Measurements from ENCODE around the gene MCM3AP.

MCM3AP gene

GRCh38 chr21:46214478-46215340, 70.7 kb downstream of the MCM3AP start:
- H3K36me3 ChIP-seq (ENCODE audit: insufficient read depth, insufficient read length, low read length), result peaks cover 88% of the 10 kb centered on the region

GRCh38 chr21:46213620-46214286, 71.7 kb downstream of the MCM3AP start:
- TF ChIP-seq YY1 (IDR thresholded peaks at IDR 0.05; ENCODE audit: insufficient read depth, insufficient read length) (no peak), ZNF274 (IDR thresholded peaks at IDR 0.05; ENCODE audit: low read depth, low read length) (no peak), SUZ12 (IDR thresholded peaks at IDR 0.05; ENCODE audit: extremely low read depth, insufficient read depth, insufficient read length) (no peak)

More at GRCh38 chr21:46214478-46215340, 70.7 kb downstream of the MCM3AP start:
- TF ChIP-seq SUZ12 (IDR thresholded peaks at IDR 0.05; ENCODE audit: extremely low read depth, insufficient read depth, insufficient read length) (no peak), ZNF274 (IDR thresholded peaks at IDR 0.05; ENCODE audit: low read depth, low read length) (no peak), YY1 (IDR thresholded peaks at IDR 0.05; ENCODE audit: insufficient read depth, insufficient read length) (no peak)
- H3K27me3 ChIP-seq (ENCODE audit: insufficient read depth, insufficient read length), result no peaks in the 10 kb centered on the region
- no peak for DNase-seq (ENCODE audit: low read depth, low spot score)
- no peak overlapping the region for H3K4me3 ChIP-seq (ENCODE audit: insufficient read length, low read depth)
- no peak overlapping the region for H3K9ac ChIP-seq (ENCODE audit: insufficient read length, low read depth)
- H3K4me1 ChIP-seq (ENCODE audit: insufficient read depth, insufficient read length), result peaks cover 26% of the 10 kb centered on the region
- no peaks in the 10 kb centered on the region for H3K9me3 ChIP-seq (ENCODE audit: insufficient read depth, low read length)

GRCh38 chr21:46212721-46213484, 72.5 kb downstream of the MCM3AP start:
- no peak overlapping the region for H3K4me3 ChIP-seq (ENCODE audit: insufficient read length, low read depth)
- no peak for DNase-seq (ENCODE audit: low read depth, low spot score)
- TF ChIP-seq ZNF274 (IDR thresholded peaks at IDR 0.05; ENCODE audit: low read depth, low read length) (no peak), YY1 (IDR thresholded peaks at IDR 0.05; ENCODE audit: insufficient read depth, insufficient read length) (no peak), SUZ12 (IDR thresholded peaks at IDR 0.05; ENCODE audit: extremely low read depth, insufficient read depth, insufficient read length) (no peak)
- no peak overlapping the region for H3K9ac ChIP-seq (ENCODE audit: insufficient read length, low read depth)
- no peaks in the 10 kb centered on the region for H3K9me3 ChIP-seq (ENCODE audit: insufficient read depth, low read length)
- peaks cover 19% of the 10 kb centered on the region for H3K4me1 ChIP-seq (ENCODE audit: insufficient read depth, insufficient read length)
- peaks cover 94% of the 10 kb centered on the region for H3K36me3 ChIP-seq (ENCODE audit: insufficient read depth, insufficient read length, low read length)
- H3K27me3 ChIP-seq (ENCODE audit: insufficient read depth, insufficient read length), result no peaks in the 10 kb centered on the region

More at GRCh38 chr21:46213620-46214286, 71.7 kb downstream of the MCM3AP start:
- Histone ChIP-seq H3K4me1 (ENCODE audit: insufficient read depth, insufficient read length) (peaks cover 19% of the 10 kb centered on the region), H3K9me3 (ENCODE audit: insufficient read depth, low read length) (no peaks in the 10 kb centered on the region), H3K9ac (ENCODE audit: insufficient read length, low read depth) (no peak overlapping the region), H3K36me3 (ENCODE audit: insufficient read depth, insufficient read length, low read length) (peaks cover 88% of the 10 kb centered on the region), H3K4me3 (ENCODE audit: insufficient read length, low read depth) (no peak overlapping the region), H3K27me3 (ENCODE audit: insufficient read depth, insufficient read length) (no peaks in the 10 kb centered on the region)
- DNase-seq (ENCODE audit: low read depth, low spot score), result no peak

GRCh38 chr21:46211786-46212720, 73.4 kb downstream of the MCM3AP start:
- H3K9ac ChIP-seq (ENCODE audit: insufficient read length, low read depth), result no peak overlapping the region
- DNase-seq (ENCODE audit: low read depth, low spot score), result no peak
- H3K27me3 ChIP-seq (ENCODE audit: insufficient read depth, insufficient read length), result no peaks in the 10 kb centered on the region
- no peak overlapping the region for H3K4me3 ChIP-seq (ENCODE audit: insufficient read length, low read depth)
- peaks cover 15% of the 10 kb centered on the region for H3K4me1 ChIP-seq (ENCODE audit: insufficient read depth, insufficient read length)
- H3K36me3 ChIP-seq (ENCODE audit: insufficient read depth, insufficient read length, low read length), result peaks cover 95% of the 10 kb centered on the region
- TF ChIP-seq YY1 (IDR thresholded peaks at IDR 0.05; ENCODE audit: insufficient read depth, insufficient read length) (no peak), SUZ12 (IDR thresholded peaks at IDR 0.05; ENCODE audit: extremely low read depth, insufficient read depth, insufficient read length) (no peak), ZNF274 (IDR thresholded peaks at IDR 0.05; ENCODE audit: low read depth, low read length) (no peak)
- no peaks in the 10 kb centered on the region for H3K9me3 ChIP-seq (ENCODE audit: insufficient read depth, low read length)

GRCh38 chr21:46211376-46211775, 74.0 kb downstream of the MCM3AP start:
- DNase-seq (ENCODE audit: low read depth, low spot score), result no peak
- Histone ChIP-seq H3K4me3 (ENCODE audit: insufficient read length, low read depth) (no peak overlapping the region), H3K9me3 (ENCODE audit: insufficient read depth, low read length) (no peaks in the 10 kb centered on the region), H3K27me3 (ENCODE audit: insufficient read depth, insufficient read length) (no peaks in the 10 kb centered on the region), H3K9ac (ENCODE audit: insufficient read length, low read depth) (peak overlapping the region; percentile 38), H3K4me1 (ENCODE audit: insufficient read depth, insufficient read length) (peaks cover 15% of the 10 kb centered on the region), H3K36me3 (ENCODE audit: insufficient read depth, insufficient read length, low read length) (peaks cover 95% of the 10 kb centered on the region)
- TF ChIP-seq ZNF274 (IDR thresholded peaks at IDR 0.05; ENCODE audit: low read depth, low read length) (no peak), SUZ12 (IDR thresholded peaks at IDR 0.05; ENCODE audit: extremely low read depth, insufficient read depth, insufficient read length) (no peak), YY1 (IDR thresholded peaks at IDR 0.05; ENCODE audit: insufficient read depth, insufficient read length) (no peak)

GRCh38 chr21:46210378-46211136, 74.9 kb downstream of the MCM3AP start:
- Histone ChIP-seq H3K9me3 (ENCODE audit: insufficient read depth, low read length) (no peaks in the 10 kb centered on the region), H3K36me3 (ENCODE audit: insufficient read depth, insufficient read length, low read length) (peaks cover 95% of the 10 kb centered on the region), H3K9ac (ENCODE audit: insufficient read length, low read depth) (no peak overlapping the region), H3K4me3 (ENCODE audit: insufficient read length, low read depth) (no peak overlapping the region), H3K27me3 (ENCODE audit: insufficient read depth, insufficient read length) (no peaks in the 10 kb centered on the region), H3K4me1 (ENCODE audit: insufficient read depth, insufficient read length) (peaks cover 11% of the 10 kb centered on the region)
- DNase-seq (ENCODE audit: low read depth, low spot score), result no peak
- TF ChIP-seq SUZ12 (IDR thresholded peaks at IDR 0.05; ENCODE audit: extremely low read depth, insufficient read depth, insufficient read length) (no peak), YY1 (IDR thresholded peaks at IDR 0.05; ENCODE audit: insufficient read depth, insufficient read length) (no peak)

All from NT2/D1 (cell line).